ENCODE data around the gene ZNF629. TPM values are rescaled to one million over a fixed set of nuclear protein-coding genes. Genes with fewer than 3 reads are reported as not detected.

The ZNF629 gene
- total and polyA plus RNA-seq, 5 experiments from 2014 or later = 0.17 to 10.0 (median 2.5) TPM

DNA sequence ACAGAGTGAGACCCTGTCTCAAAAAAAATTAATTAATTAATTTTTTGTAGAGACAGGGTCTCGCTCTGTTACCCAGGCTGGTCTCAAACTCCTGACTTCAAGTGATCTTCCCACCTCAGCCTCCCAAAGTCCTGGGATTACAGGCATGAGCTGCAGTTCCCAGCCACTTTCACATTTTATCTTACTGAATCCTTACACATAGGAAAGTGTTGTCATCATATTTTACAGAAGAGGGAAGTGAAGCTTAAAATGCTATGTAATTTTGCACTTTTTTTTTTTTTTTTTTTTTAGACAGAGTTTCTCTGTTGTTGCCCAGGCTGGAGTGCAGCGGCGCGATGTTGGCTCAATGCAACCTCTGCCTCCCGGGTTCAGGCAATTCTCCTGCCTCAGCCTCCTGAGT, 21.1 kb upstream of the ZNF629 start:
- Mint-ChIP-seq H3K4me3 (peak overlapping the region in 2 of 10 donors; percentile 28 to 45), H3K9me3 (no peaks in the 10 kb centered on the region), H3K36me3 (no peaks in the 10 kb centered on the region), H3K27ac (peak overlapping the region in 1 of 10 donors; percentile 46), H3K4me1 (peaks cover 14 to 26% (median 21%) of the 10 kb centered on the region in 4 donors), H3K27me3 (peaks cover 0 to 2% (median 0%) of the 10 kb centered on the region in 5 donors)
- ATAC-seq = no peak
- POLR2A ChIA-PET = interaction anchor here (0.6 kb wide), 2 partner anchors 25 to 51 kb away, joined by 3 to 4 read pairs; no protein-coding TSS in a partner anchor
- no peak for DNase-seq

DNA sequence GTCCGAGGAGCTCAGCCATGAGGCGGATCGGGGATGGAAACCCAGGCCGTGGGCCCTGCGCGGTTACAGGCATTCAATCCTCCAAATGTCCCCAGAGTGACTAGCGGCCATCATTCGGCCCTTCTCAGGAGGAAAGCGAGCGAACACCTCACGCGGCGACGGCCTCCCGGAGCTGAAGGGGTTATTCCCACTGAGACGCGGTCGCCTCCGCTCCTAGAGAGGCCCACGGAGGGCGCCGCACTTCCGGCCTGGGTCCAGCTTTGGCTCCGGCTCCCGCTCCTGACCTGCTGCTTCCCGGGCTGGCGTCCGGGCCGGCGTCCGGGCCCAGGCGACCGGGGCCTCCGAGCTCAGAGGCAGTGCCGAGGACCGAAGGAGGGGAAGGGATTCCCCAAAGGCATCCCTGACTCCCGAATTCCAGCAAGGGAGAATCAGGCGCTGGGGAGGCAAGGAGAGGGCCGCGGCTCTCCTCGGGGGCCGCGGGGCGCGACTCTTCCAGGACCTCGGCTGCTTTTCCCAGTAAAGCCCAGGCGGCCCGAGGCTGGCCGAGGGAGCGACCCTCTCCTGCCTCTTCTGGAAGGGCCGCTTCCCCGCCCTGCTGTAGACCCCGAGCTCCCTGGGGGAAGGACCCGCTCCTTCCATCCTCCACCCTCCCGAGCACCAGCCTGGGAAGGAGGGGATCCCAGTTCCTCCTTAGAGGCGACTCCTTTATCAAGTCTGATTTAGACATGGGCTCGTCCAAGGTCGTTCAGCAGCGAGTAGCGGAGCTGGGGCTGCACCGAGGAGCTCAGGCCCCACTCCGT, 18.6 kb upstream of the ZNF629 start:
- POLR2A ChIA-PET = interaction anchor here (0.7 to 3.3 kb wide), 22 partner anchors 9 to 702 kb away, joined by 3 to 51 read pairs (median 4); partner anchors contain the start of genes FBRS, KAT8, PHKG2 and RUSF1
- peak; percentile 88 to 89 for ATAC-seq
- peaks cover 0 to 2% (median 0%) of the 10 kb centered on the region in 5 donors for H3K27me3 Mint-ChIP-seq
- H3K27ac Mint-ChIP-seq = peak overlapping the region; percentile 79 to 94 (median 88)
- H3K36me3 Mint-ChIP-seq = no peaks in the 10 kb centered on the region
- H3K9me3 Mint-ChIP-seq = no peaks in the 10 kb centered on the region
- peak; percentile 38 to 72 (median 56) for DNase-seq
- peak overlapping the region; percentile 78 to 98 (median 90) for H3K4me3 Mint-ChIP-seq
- H3K4me1 Mint-ChIP-seq = peaks cover 12 to 30% (median 27%) of the 10 kb centered on the region in 4 donors

DNA sequence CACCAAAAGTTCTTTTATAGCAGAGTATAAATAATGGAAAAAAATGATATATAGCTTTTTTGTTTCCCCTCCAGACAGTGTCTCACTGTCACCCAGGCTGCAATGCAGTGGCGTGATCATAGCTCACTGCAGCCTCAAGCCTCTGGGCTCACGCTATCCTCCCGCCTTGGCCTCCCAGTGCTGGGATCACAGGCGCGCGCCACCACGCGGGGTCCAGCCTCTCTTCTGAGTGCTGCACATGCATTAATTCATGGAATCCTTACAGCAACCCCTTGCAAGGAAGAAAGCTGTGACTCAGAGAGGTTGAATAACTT, 18.0 kb upstream of the ZNF629 start:
- POLR2A ChIA-PET = interaction anchor here (0.8 to 3.3 kb wide), 19 partner anchors 10 to 703 kb away, joined by 3 to 51 read pairs (median 4); partner anchors contain the start of genes FBRS, KAT8, PHKG2 and RUSF1
- DNase-seq = peak in 1 of 10 donors; percentile 6
- H3K36me3 Mint-ChIP-seq = no peaks in the 10 kb centered on the region
- H3K4me1 Mint-ChIP-seq = peaks cover 12 to 30% (median 27%) of the 10 kb centered on the region in 4 donors
- no peaks in the 10 kb centered on the region for H3K9me3 Mint-ChIP-seq
- H3K27ac Mint-ChIP-seq = peak overlapping the region in 9 of 10 donors; percentile 54 to 88 (median 75)
- ATAC-seq = peak in 1 of 2 donors; percentile 16
- H3K4me3 Mint-ChIP-seq = peak overlapping the region; percentile 78 to 98 (median 90)
- H3K27me3 Mint-ChIP-seq = peaks cover 0 to 2% (median 0%) of the 10 kb centered on the region in 5 donors

DNA sequence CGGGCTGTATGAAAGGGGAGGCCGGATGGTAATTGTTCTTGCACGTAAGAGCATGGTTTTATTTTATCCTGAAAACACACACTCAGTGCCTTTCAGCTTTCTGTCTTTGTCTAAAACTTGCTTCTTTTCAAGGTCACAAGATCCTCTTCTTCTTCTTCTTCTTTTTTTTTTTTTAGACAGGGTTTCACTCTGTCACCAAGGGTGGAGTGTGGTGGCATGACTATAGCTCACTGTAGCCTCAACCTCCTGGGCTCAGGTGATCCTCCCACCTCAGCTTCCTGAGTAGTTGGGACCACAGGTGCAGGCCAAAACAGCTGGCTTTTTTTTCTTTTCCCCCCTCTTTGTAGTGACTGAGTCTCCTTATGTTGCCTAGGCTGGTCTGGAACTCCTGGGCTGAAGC, 15.9 kb upstream of the ZNF629 start:
- POLR2A ChIA-PET = interaction anchor here (0.6 to 1.2 kb wide), 3 partner anchors 42 to 148 kb away, joined by 3 to 4 read pairs (median 3); no protein-coding TSS in a partner anchor

DNA sequence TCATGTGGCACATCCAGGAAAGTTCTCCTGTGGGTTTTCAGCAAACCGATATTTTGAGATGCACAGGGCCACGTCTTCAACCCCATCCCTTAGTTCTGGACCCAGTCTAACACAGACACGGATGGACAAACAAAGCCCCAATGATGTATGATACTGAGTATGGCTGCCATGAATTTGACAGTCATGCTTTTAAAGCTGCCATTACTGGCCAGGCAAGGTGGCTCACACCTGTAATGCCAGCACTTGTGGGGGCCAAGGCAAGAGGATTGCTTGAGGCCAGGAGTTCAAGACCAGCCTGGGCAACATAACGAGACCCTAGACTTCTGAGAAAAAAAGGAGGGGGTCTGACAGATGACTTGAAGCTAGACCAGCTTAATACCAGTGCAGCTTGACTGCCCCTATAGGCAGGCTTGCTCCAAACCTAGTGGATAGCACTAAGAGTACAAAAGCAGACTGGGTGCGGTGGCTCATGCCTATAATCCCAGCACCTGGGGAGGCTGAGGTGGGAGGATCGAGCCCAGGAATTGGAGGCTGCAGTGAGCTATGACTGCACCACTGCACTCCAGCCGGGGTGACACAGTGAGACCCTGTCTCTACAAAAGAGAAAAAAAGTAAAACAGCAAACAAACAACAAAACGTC, 10.8 kb upstream of the ZNF629 start:
- ATAC-seq (no peak), DNase-seq (no peak)
- Mint-ChIP-seq H3K9me3 (no peaks in the 10 kb centered on the region), H3K4me1 (peaks cover 0 to 2% (median 1%) of the 10 kb centered on the region in 4 donors), H3K27ac (no peak overlapping the region), H3K36me3 (no peaks in the 10 kb centered on the region), H3K4me3 (no peak overlapping the region), H3K27me3 (no peaks in the 10 kb centered on the region)
- POLR2A ChIA-PET = interaction anchor here (1.0 kb wide), 1 partner anchor 11 kb away, joined by 4 read pairs; no protein-coding TSS in a partner anchor

More for the DNA sequence above, 15.9 kb upstream of the ZNF629 start:
- DNase-seq (no peak), ATAC-seq (no peak)
- Mint-ChIP-seq H3K36me3 (no peaks in the 10 kb centered on the region), H3K4me1 (peaks cover 12 to 28% (median 27%) of the 10 kb centered on the region in 4 donors), H3K27ac (peak overlapping the region in 3 of 10 donors; percentile 17 to 58 (median 30)), H3K27me3 (no peaks in the 10 kb centered on the region), H3K4me3 (peak overlapping the region in 2 of 10 donors; percentile 38 to 59), H3K9me3 (no peaks in the 10 kb centered on the region)

DNA sequence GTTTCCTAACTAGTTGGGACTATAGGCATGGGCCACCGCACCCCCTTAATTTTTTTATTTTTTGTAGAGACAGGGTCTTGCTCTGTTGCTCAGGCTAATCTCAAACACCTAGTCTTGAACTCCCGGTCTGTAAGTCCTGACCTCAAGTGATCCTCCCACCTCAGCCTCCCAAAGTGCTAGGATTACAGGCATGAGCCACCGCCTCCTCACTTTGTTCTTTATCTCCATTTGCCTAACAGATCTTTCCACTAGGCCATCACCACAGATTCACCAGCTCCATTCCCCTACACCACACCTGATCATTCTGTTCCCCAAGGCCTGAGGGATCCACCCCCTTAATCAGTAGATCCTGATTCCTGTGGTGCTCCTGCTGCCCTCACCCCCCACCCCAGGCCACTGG, 7.6 kb upstream of the ZNF629 start:
- Mint-ChIP-seq H3K36me3 (no peaks in the 10 kb centered on the region), H3K4me3 (no peak overlapping the region), H3K9me3 (no peaks in the 10 kb centered on the region), H3K27ac (peak overlapping the region in 1 of 10 donors; percentile 3), H3K27me3 (peaks cover 0 to 2% (median 0%) of the 10 kb centered on the region in 5 donors), H3K4me1 (no peaks in the 10 kb centered on the region)
- POLR2A ChIA-PET = no interaction called here
- ATAC-seq (no peak), DNase-seq (no peak)

DNA sequence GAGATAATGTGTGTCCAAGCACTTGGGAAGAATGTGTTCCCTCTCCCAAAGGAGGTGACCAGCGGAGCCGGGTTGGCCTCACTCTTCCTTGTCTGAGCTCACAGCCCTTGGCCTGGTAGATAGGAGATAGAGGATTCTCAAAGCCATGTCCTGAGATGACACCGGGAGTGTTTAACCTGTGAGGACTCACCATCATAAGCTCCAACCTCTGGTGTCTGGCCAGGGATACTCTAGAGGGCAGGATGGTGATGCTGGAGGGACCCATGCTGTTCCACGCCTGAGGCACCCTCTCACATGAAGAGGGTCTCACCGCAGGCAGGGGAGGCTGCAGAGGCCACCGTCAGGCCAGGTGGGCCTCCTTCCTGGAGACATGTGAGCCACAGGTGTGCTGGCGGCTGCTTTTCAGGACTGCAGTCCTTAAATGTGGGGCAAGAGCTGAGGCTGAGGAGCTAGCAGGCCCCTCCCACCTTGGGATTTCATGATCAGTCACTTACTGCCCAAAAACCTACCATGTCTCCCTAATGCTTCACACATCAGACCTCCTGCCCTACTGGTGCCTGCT, 6.6 kb upstream of the ZNF629 start:
- H3K9me3 Mint-ChIP-seq = no peaks in the 10 kb centered on the region

DNA sequence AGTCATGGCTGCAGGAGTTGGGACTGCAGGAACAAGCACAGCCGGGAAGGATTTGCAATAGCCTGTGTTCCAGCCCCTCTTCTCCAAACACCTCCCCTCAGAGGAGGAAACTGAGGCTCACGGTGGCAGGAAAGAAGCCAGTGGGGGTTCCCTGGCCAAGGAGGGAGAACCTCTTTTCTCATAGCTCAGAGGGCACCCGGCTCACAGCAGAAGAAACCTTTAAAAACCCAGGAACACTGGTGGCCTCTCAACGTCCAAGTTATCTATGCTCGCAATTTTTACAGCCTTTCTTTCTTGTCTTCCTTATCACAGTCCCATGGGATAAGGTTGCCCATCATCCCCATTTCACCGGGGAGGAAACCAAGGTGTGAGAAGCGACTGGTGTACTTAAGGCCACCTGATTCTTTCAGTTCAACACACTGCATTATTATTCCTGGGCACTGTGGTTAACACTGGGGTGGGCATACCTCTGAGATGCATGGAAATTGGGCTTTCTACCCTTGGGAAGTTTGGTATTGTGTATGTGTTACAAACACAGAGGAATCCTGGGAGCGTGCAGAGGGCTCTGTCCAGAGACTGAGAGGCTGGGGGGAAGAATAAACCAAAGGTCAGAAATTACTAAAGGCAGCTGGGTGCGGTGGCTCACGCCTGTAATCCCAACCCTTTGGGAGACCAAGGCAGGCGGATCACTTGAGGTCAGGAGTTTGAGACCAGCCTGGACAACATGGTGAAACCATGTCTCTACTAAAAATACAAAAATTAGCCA, 791 bp upstream of the ZNF629 start:
- H3K4me3 Mint-ChIP-seq = peak overlapping the region; percentile 82 to 93 (median 87)
- ATAC-seq (no peak), DNase-seq (peak in 1 of 10 donors; percentile 58)
- peaks cover 0 to 3% (median 0%) of the 10 kb centered on the region in 5 donors for H3K27me3 Mint-ChIP-seq
- no peaks in the 10 kb centered on the region for H3K9me3 Mint-ChIP-seq
- POLR2A ChIA-PET = interaction anchor here (1.0 to 2.4 kb wide), 4 partner anchors 10 to 87 kb away, joined by 3 to 34 read pairs (median 4); no protein-coding TSS in a partner anchor
- peaks cover 12 to 31% (median 21%) of the 10 kb centered on the region in 4 donors for H3K4me1 Mint-ChIP-seq
- H3K36me3 Mint-ChIP-seq = peaks cover 0 to 3% (median 2%) of the 10 kb centered on the region in 3 donors
- peak overlapping the region in 7 of 10 donors; percentile 6 to 86 (median 80) for H3K27ac Mint-ChIP-seq

More for the DNA sequence above, 6.6 kb upstream of the ZNF629 start:
- Mint-ChIP-seq H3K4me1 (no peaks in the 10 kb centered on the region), H3K36me3 (no peaks in the 10 kb centered on the region), H3K27me3 (peaks cover 0 to 2% (median 0%) of the 10 kb centered on the region in 5 donors), H3K27ac (no peak overlapping the region), H3K4me3 (no peak overlapping the region)
- ATAC-seq (no peak), DNase-seq (no peak)
- POLR2A ChIA-PET = interaction anchor here (0.5 kb wide), 1 partner anchor 181 kb away, joined by 3 read pairs; no protein-coding TSS in a partner anchor

DNA sequence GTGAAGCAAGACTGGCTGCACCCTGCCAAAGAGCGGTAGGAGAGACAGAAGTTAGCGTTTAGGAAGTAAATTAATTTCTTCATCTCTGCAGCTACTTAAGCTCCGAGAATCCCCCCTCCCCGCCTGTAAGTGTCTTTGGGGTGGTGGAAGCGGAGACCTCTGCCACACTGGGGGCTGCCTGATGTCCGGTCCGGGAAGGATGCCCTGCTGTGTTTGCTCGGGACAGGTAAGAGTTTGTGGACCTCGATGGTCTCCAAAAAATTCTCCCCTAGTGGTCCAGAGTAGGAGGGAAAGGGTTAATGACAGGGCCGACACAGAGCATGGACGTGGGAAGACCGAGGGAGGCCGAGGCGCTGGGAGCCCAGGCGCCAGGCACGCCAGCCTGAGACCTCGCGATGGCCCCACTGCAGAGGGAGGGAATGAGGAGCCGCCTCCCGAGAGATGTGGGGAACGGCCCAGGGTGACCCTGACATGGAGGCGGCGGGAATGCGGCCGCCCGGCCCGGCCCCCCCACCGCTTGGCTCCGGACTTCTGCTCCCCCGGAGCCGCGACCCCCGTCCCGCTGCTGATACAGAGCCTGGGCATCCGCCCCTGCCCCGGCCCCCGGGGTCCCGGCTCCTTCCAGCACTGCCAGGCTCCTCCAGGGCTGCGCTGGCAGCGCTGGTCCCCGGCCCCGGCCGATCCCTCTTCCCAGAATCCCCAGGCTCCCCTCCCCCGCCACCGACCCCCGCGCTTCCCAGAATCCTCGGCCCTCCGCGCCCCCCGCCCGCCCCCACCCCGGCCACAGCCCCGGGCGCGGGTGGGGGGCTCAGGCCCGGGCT, 680 bp downstream of the ZNF629 start:
- H3K4me3 Mint-ChIP-seq = peak overlapping the region; percentile 67 to 93 (median 78)
- ATAC-seq = peak; percentile 61 to 72
- H3K4me1 Mint-ChIP-seq = peaks cover 12 to 31% (median 21%) of the 10 kb centered on the region in 4 donors
- POLR2A ChIA-PET = interaction anchor here (1.0 to 2.4 kb wide), 2 partner anchors 19 to 89 kb away, joined by 4 to 34 read pairs; no protein-coding TSS in a partner anchor
- no peaks in the 10 kb centered on the region for H3K9me3 Mint-ChIP-seq
- DNase-seq = peak in 2 of 10 donors; percentile 20 to 54
- peaks cover 0 to 3% (median 0%) of the 10 kb centered on the region in 5 donors for H3K27me3 Mint-ChIP-seq
- H3K27ac Mint-ChIP-seq = peak overlapping the region in 6 of 10 donors; percentile 21 to 84 (median 44)
- peaks cover 0 to 3% (median 2%) of the 10 kb centered on the region in 3 donors for H3K36me3 Mint-ChIP-seq

DNA sequence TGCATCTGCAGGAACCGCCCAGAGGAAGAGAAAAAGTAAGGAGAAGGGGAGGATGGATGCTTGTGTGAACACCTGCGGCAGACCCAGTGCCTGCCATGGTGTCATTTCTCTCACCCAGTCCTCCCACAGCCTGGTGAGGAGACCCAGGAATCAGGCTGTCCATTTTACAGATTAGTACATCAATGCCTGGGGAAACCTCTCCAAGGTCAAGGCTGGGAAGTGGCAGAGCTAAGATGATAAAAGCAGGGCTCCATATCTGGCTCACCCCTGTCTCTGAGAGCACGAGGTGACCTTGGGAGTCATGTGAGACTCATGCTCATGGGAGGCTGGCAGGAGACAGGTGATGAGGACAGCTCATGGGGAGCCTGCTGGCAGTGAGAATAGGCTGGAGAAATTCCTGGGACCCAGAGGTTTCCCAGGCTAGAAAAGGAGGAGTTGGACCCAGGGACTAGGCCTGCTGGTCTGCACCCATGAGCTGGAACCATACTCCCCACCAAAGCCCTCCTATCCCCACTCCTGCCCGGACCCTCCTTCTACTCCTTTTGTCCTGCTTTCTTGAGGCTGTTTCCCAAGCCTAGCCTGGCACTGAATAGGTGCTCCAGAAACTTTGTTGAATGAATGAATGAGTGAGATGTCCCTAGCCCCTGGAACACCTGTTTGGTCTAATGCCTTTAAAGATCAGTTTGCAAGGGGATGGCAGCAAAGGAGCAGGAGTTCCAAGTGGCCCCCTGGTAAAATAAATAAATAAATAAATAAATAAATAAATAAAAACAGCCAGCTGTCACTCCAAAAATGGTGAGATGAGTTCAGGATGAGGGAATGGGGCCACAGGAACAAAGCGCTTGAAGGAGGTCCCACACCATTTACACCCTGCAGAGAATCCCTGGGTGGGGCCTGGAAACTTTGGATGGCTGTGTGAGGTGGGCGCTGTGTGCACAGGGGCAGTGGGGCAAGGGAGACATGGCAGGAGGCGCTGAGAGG, 1.6 kb downstream of the ZNF629 start:
- Mint-ChIP-seq H3K4me3 (peak overlapping the region; percentile 57 to 93 (median 78)), H3K27me3 (peaks cover 0 to 3% (median 0%) of the 10 kb centered on the region in 5 donors), H3K27ac (peak overlapping the region in 7 of 10 donors; percentile 40 to 80 (median 62)), H3K9me3 (no peaks in the 10 kb centered on the region), H3K36me3 (peaks cover 0 to 3% (median 2%) of the 10 kb centered on the region in 3 donors), H3K4me1 (peaks cover 12 to 31% (median 21%) of the 10 kb centered on the region in 4 donors)
- no peak for ATAC-seq
- peak in 1 of 10 donors; percentile 52 for DNase-seq
- POLR2A ChIA-PET = interaction anchor here (0.9 to 1.8 kb wide), 2 partner anchors 20 to 38 kb away, joined by 3 to 6 read pairs; partner anchors contain the start of gene PHKG2

Measured in naive thymus-derived CD8-positive, alpha-beta T cell (primary cell).